Nephron progenitor cell (in vitro differentiated cells): Measurements from ENCODE around the gene CFAP46.
A peak's percentile ranks its signal among the peaks of the same experiment; 100 is the strongest.

Experiments
- DNase-seq: peaks from one replicate; pipeline ENCODE4 v3.0.0; 2021
- H3K27ac Mint-ChIP-seq: 2 replicates; pipeline ENCODE4 v1.8.0; 2021; ENCODE audit warnings: mild to moderate bottlenecking, moderate library complexity, mixed read lengths
- H3K27me3 Mint-ChIP-seq: 2 replicates; pipeline ENCODE4 v1.8.0; 2021; ENCODE audit warnings: mild to moderate bottlenecking, low read depth, mixed read lengths; ENCODE audit not compliant: poor library complexity
- H3K36me3 Mint-ChIP-seq: 2 replicates; pipeline ENCODE4 v1.8.0; 2021; ENCODE audit warnings: low read depth, mixed read lengths
- H3K4me1 Mint-ChIP-seq: 2 replicates; pipeline ENCODE4 v1.8.0; 2021; ENCODE audit warnings: mixed read lengths
- H3K4me3 Mint-ChIP-seq: 2 replicates; pipeline ENCODE4 v1.8.0; 2021; ENCODE audit warnings: mild to moderate bottlenecking, moderate library complexity, mixed read lengths
- H3K9me3 Mint-ChIP-seq: 2 replicates; pipeline ENCODE4 v1.8.0; 2021; ENCODE audit warnings: mild to moderate bottlenecking, moderate library complexity, mixed read lengths
- CTCF ChIP-seq: fragments of 200-600 bp; sonication (generic); IDR thresholded peaks from 2 replicates; pipeline ENCODE4 v1.5.0; 2021; ENCODE audit warnings: antibody characterized with exemption

CFAP46 gene

GRCh38 chr10:132942101-132943057, at the start of gene CFAP46:
Gene CFAP46 (minus strand): TSS chr10:132942570. CDS start chr10:132942484, 86 bp downstream.
- no peaks in the 10 kb centered on the region for H3K9me3 Mint-ChIP-seq
- H3K27me3 Mint-ChIP-seq: peaks cover 39% of the 10 kb centered on the region
- no peak for TF ChIP-seq CTCF
- peak; percentile 87 for DNase-seq
- H3K27ac Mint-ChIP-seq: peak within 1 kb of the TSS; percentile 25
- H3K4me3 Mint-ChIP-seq: peak within 1 kb of the TSS; percentile 90
- H3K36me3 Mint-ChIP-seq: no peaks in the 10 kb centered on the region
- peaks cover 22% of the 10 kb centered on the region for H3K4me1 Mint-ChIP-seq

- peaks cover 25% of the 10 kb centered on the region for H3K27me3 Mint-ChIP-seq
- no peak overlapping the region for H3K4me3 Mint-ChIP-seq
- H3K27ac Mint-ChIP-seq: no peak overlapping the region
- DNase-seq: no peak
- no peaks in the 10 kb centered on the region for H3K36me3 Mint-ChIP-seq
- H3K9me3 Mint-ChIP-seq: no peaks in the 10 kb centered on the region
- no peak for TF ChIP-seq CTCF
- H3K4me1 Mint-ChIP-seq: peaks cover 40% of the 10 kb centered on the region
Measured at GRCh38 chr10:132991706-132992432, 49.5 kb upstream of the CFAP46 start.

GRCh38 chr10:132990684-132991545, 48.5 kb upstream of the CFAP46 start:
- no peaks in the 10 kb centered on the region for H3K36me3 Mint-ChIP-seq
- no peak for TF ChIP-seq CTCF
- H3K27me3 Mint-ChIP-seq: peaks cover 22% of the 10 kb centered on the region
- DNase-seq: no peak
- H3K4me3 Mint-ChIP-seq: no peak overlapping the region
- no peak overlapping the region for H3K27ac Mint-ChIP-seq
- no peaks in the 10 kb centered on the region for H3K9me3 Mint-ChIP-seq
- H3K4me1 Mint-ChIP-seq: peaks cover 34% of the 10 kb centered on the region

GRCh38 chr10:132989476-132990415, 47.4 kb upstream of the CFAP46 start:
- Mint-ChIP-seq H3K4me3 (no peak overlapping the region), H3K9me3 (no peaks in the 10 kb centered on the region), H3K4me1 (peaks cover 39% of the 10 kb centered on the region), H3K36me3 (no peaks in the 10 kb centered on the region), H3K27ac (no peak overlapping the region), H3K27me3 (peaks cover 26% of the 10 kb centered on the region)
- no peak for DNase-seq
- TF ChIP-seq CTCF: no peak

GRCh38 chr10:132988988-132989387, 46.6 kb upstream of the CFAP46 start:
- H3K9me3 Mint-ChIP-seq: no peaks in the 10 kb centered on the region
- no peaks in the 10 kb centered on the region for H3K36me3 Mint-ChIP-seq
- H3K4me3 Mint-ChIP-seq: no peak overlapping the region
- no peak overlapping the region for H3K27ac Mint-ChIP-seq
- H3K4me1 Mint-ChIP-seq: peaks cover 39% of the 10 kb centered on the region
- no peak for TF ChIP-seq CTCF
- DNase-seq: no peak
- H3K27me3 Mint-ChIP-seq: peaks cover 33% of the 10 kb centered on the region
